GM23248 (cell line): ENCODE results near the gene EFL1.

ENCODE experiments used
- EZH2 ChIP-seq: fragments of 200-600 bp; sonication (generic); IDR thresholded peaks from 2 replicates; pipeline ENCODE4 v1.6.1; 2018; ENCODE audit warnings: antibody characterized with exemption, mild to moderate bottlenecking; ENCODE audit not compliant: insufficient read depth, poor library complexity, severe bottlenecking
- EZH2phosphoT487 ChIP-seq: fragments of 200-600 bp; sonication (generic); IDR thresholded peaks from 2 replicates; pipeline ENCODE4 v1.6.1; 2018; ENCODE audit warnings: antibody characterized with exemption, moderate library complexity, mild to moderate bottlenecking, low read depth; ENCODE audit not compliant: insufficient read depth

DNA sequence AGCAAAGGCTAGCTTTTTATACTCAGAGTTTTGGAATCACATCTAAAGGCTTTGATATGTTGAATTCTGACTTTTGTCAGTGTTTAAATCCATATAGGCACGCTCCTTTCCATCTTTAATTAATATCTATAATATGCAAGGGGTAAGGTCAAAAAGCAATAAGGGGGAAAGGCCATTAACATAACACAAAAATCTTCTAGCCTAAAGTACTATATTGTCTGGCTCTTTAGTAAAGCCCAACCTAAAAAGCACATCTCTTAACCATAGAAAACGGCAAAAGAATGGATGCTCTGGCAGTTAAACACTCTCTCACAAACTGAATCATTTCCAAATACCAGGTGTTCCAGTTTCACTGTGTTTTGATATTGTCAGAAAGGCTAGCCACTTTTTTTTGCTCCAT, 76.4 kb downstream of the EFL1 start:
- TF ChIP-seq EZH2 (no peak), EZH2phosphoT487 (no peak)
